HG03039 (cell line): ENCODE results near the gene OMA1.
"Not testable (repeated sequence)": the region's sequence is repeated elsewhere in the genome, so short reads cannot be mapped to it uniquely, and the experiment has no call there.

ENCODE experiments used
- ATAC-seq: cut with Tn5 transposase; IDR thresholded peaks from one replicate; pipeline ENCODE4 v1.9.1; 2021; ENCODE audit warnings: mild to moderate bottlenecking, moderate library complexity; ENCODE audit not compliant: unreplicated experiment

Gene OMA1

GRCh38 chr1:58546520-58547308 is at the start of gene OMA1:
TSS of gene OMA1 (minus strand) at chr1:58546726. CDS start at chr1:58539294, 7,432 bp downstream.
- peak; percentile 94 for ATAC-seq

GRCh38 chr1:58594546-58594945 is 48.0 kb upstream of the OMA1 start:
- ATAC-seq = no peak

DNA sequence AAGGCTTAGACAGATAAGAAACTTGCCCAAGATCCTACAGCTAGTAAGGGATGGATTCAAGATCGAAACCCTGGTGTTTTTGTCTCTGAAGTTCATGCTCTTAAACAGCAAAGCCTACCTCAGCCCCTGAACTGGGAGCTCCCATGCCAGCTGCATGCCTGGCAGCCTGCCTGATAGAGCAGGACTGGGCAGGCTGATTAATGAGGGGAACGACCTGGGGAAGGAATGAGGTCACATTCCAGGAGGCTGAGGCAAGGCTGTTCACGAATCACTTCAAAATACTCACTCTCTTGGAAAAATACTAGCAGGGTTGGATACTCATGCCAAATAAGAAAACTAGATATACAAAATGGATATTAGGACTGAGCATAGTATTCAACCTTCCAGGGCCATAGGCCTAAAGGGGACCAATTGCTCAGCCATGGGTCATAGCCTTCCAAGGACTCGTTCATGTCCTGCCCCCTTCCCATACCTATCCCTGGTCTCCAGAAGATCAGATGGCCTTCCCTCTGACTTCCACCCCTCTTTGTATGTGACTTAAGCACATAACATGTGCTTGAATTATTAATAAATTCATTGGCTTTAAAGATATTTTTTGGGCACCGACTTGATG is 46.1 kb upstream of the OMA1 start:
- ATAC-seq = no peak

DNA sequence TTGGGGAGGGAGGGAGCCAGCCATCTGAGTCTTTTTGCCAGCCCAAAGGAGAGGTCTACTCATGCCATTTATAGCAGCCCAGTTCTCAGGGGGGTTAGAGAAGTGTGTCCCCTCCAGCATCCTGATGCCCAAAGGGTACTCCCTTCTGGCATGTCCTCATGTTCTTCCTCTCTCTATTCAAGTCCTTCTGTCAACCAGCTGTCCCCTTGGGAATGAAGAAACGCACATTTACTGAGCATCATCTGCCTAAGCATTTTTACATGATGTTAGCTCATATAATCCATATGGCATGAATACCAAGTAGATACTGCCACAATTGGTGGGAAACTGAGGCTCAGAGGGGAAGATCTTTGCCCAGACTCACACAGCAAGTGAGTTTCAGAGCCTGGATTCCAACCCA is 45.3 kb upstream of the OMA1 start:
- no peak for ATAC-seq

DNA sequence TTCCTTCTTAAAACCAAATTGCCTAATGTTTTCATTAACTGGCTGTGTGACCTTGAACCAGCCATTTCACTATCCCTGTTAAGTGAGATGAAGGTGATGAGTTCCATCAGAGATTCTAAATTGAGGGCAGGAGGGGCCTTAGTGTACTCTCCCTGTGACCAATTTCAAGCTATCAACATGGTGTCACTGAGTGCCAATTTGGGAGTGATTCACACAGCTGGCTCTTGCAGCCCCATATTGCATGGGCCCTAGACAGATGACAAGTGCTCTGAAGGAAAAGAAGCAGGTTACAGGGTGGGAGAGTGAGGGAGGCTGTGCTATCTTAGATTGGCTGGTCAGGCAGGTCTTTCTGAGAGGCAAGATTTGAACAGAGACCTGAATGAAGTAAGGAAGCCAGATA is 43.5 kb upstream of the OMA1 start:
- no peak for ATAC-seq

GRCh38 chr1:58588396-58588795 is 41.9 kb upstream of the OMA1 start:
- ATAC-seq = no peak

DNA sequence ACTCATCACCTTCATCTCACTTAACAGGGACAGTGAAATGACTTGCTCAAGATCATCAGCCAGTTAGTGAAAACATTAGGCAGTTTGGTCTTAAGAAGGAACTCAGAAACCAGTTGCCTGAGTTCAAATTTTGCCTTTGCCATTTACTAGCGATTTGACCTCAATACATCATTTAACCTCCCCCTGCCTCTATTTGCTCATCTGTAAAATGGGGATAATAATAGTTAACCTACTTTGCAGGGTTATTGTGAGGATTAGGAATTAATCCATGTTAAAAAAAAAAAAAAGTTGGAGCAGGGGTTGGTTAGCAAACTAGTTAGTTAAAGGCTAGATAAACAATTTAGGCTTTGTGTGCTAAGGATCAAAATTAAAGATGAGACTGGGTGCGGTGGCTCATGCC is 41.1 kb upstream of the OMA1 start:
- no peak for ATAC-seq

GRCh38 chr1:58586271-58586670 is 39.7 kb upstream of the OMA1 start:
- ATAC-seq = no peak

GRCh38 chr1:58585581-58586151 is 39.1 kb upstream of the OMA1 start:
- no peak for ATAC-seq

- ATAC-seq = no peak
These were observed 38.6 kb upstream of the OMA1 start for GRCh38 chr1:58585166-58585565.

GRCh38 chr1:58584082-58584895 is 37.8 kb upstream of the OMA1 start:
- ATAC-seq = peak; percentile 62

GRCh38 chr1:58583496-58583895 is 37.0 kb upstream of the OMA1 start:
- ATAC-seq = no peak

GRCh38 chr1:58582143-58582542 is 35.6 kb upstream of the OMA1 start:
- not testable (repeated sequence) for ATAC-seq

DNA sequence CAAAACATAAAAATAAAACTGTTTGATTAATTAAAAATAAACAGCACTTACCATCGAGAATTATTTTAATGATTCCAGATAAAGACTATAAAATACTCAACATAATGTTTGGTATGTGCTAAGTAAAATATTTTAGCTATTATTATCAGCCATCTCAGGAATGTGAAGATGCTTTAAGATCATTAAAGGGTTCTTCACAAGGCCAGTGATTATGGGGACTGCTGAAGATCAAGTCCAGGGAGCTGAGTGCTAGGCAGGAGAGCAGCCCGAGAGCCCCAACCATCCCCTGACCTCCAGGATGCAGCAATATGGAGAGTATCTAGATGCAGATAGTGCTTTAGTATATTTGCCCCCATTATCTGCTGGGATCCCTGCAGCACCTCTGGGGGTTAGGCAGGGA is 35.1 kb upstream of the OMA1 start:
- ATAC-seq = no peak

DNA sequence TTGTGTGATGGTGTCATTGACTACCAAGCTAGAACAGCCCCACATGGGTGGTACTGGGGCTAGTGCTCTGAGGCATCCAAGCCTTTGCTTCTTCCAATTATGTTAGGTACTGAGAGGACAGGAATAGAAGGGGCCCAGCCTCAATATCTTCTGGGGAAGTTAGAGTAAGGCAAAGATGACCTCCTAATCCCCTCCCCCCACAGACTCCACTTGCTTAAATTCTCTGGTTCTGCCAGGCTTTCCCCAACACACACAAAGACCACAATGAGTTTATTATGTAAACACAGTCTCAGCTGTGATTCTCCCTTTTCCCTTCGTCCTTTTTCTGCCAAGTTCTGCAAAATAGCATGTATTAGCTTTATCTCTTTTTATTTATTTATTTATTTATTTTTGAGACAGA is 33.7 kb upstream of the OMA1 start:
- no peak for ATAC-seq

DNA sequence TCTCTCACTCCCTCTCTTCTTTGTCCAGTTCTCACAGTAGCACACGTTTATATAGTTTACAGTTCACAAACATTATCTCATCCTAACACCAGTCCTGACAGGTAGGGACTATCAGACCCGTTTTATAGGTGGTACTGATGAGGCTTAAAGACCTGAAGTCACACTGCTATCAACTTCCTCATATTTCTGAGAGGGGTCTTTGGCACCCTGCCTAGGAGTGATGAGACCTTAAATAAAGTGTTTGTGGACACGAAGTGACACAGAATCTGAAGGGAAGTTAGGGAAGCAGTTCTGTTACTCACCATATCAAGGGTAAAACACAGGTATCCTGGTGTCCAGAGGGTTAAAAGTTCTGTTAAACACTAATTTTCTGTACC is 31.1 kb upstream of the OMA1 start:
- ATAC-seq = no peak

GRCh38 chr1:58576727-58577653 is 30.5 kb upstream of the OMA1 start, which contains the start of gene TACSTD2:
TSS of gene TACSTD2 (minus strand) at chr1:58577252. CDS start at chr1:58577156, 96 bp downstream.
- ATAC-seq = no peak

- no peak for ATAC-seq
These were observed 29.8 kb upstream of the OMA1 start for GRCh38 chr1:58576325-58576726.

- ATAC-seq = no peak
These were observed 29.2 kb upstream of the OMA1 start for GRCh38 chr1:58575551-58576324.
